GM21619 (cell line): Measurements from ENCODE around the gene BCAS1.

ENCODE experiments used
- ATAC-seq: cut with Tn5 transposase; IDR thresholded peaks from one replicate; pipeline ENCODE4 v1.9.1; 2021; ENCODE audit not compliant: unreplicated experiment

Gene BCAS1

GRCh38 chr20:54082100-54082499, 11.7 kb upstream of the BCAS1 start:
- no peak for ATAC-seq

GRCh38 chr20:54079652-54080051, 9.3 kb upstream of the BCAS1 start:
- ATAC-seq = no peak

- peak; percentile 71 for ATAC-seq
These were observed 8.0 kb upstream of the BCAS1 start for GRCh38 chr20:54078296-54078984.

- no peak for ATAC-seq
These were observed 5.9 kb upstream of the BCAS1 start for GRCh38 chr20:54076259-54076658.

- ATAC-seq = no peak
These were observed 4.9 kb upstream of the BCAS1 start for GRCh38 chr20:54075322-54075721.

GRCh38 chr20:54074511-54074910, 4.1 kb upstream of the BCAS1 start:
- no peak for ATAC-seq

- no peak for ATAC-seq
These were observed 2.9 kb upstream of the BCAS1 start for GRCh38 chr20:54073288-54073687.

GRCh38 chr20:54069501-54069971, 858 bp downstream of the BCAS1 start:
- no peak for ATAC-seq

GRCh38 chr20:54068966-54069365, 1.4 kb downstream of the BCAS1 start:
- no peak for ATAC-seq

- ATAC-seq = no peak
These were observed 1.9 kb downstream of the BCAS1 start for GRCh38 chr20:54068495-54068894.

GRCh38 chr20:54067606-54068174, 2.7 kb downstream of the BCAS1 start:
- ATAC-seq = peak; percentile 59

GRCh38 chr20:54065601-54066038, 4.8 kb downstream of the BCAS1 start:
- no peak for ATAC-seq

- ATAC-seq = no peak
These were observed 5.5 kb downstream of the BCAS1 start for GRCh38 chr20:54064939-54065338.

- peak; percentile 31 for ATAC-seq
These were observed 6.3 kb downstream of the BCAS1 start for GRCh38 chr20:54063992-54064676.

GRCh38 chr20:54063580-54063979, 6.8 kb downstream of the BCAS1 start:
- ATAC-seq = no peak

- no peak for ATAC-seq
These were observed 7.5 kb downstream of the BCAS1 start for GRCh38 chr20:54062812-54063280.

GRCh38 chr20:54061101-54061881, 9.1 kb downstream of the BCAS1 start:
- no peak for ATAC-seq

- no peak for ATAC-seq
These were observed 10.6 kb downstream of the BCAS1 start for GRCh38 chr20:54059691-54060364.

GRCh38 chr20:54058420-54059139, 11.8 kb downstream of the BCAS1 start:
- peak; percentile 64 for ATAC-seq
